Measurements from ENCODE around the gene HABP2. TPM values are rescaled to one million over a fixed set of nuclear protein-coding genes. Genes with fewer than 3 reads are reported as not detected.

The HABP2 gene
- total and polyA plus RNA-seq, 9 of the 15 experiments (the other 6 are each of a cell fraction or from before 2014, with no cell fraction given) = 0.09 TPM; not detected in 8

DNA sequence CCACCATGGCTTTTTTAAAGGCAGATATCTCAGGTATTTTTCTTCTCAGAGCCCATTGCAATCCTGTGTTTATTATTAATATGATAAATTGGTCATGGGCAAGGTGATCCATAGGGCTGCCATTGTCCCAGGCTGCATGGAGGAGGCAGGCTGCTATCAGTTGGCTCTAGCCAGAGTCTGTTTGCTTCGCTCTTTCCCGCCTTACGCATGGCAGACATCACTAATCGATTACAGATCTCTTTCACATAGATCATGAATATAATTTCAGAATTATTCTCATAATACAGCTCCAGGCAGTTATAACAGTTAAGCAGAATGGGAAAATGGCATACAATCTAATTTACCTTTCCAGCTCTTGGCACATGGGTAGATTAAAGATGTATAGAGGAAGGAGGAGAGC, 30.4 kb upstream of the HABP2 start (continued):
- TF ChIP-seq GATAD2A (IDR thresholded peaks at IDR 0.05) = no peak
- TF ChIP-seq CREBBP (IDR thresholded peaks at IDR 0.05; ENCODE audit: low read depth, low read length) = no peak
- TF ChIP-seq ADNP (tag; IDR thresholded peaks at IDR 0.05) = no peak
- no peak for TF ChIP-seq MIER1 (IDR thresholded peaks at IDR 0.05; ENCODE audit: low read depth)
- TF ChIP-seq L3MBTL2 (IDR thresholded peaks at IDR 0.05) = peak; percentile 69
- TF ChIP-seq, protein P1, sequence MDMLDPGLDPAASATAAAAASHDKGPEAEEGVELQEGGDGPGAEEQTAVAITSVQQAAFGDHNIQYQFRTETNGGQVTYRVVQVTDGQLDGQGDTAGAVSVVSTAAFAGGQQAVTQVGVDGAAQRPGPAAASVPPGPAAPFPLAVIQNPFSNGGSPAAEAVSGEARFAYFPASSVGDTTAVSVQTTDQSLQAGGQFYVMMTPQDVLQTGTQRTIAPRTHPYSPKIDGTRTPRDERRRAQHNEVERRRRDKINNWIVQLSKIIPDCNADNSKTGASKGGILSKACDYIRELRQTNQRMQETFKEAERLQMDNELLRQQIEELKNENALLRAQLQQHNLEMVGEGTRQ (CRISPR knock-in tag; IDR thresholded peaks at IDR 0.05) = no peak
- TF ChIP-seq SMAD1 (IDR thresholded peaks at IDR 0.05; ENCODE audit: low read depth, low read length, partially characterized antibody) = no peak
- no peak for TF ChIP-seq MED1 (CRISPR knock-in tag; IDR thresholded peaks at IDR 0.05; ENCODE audit: borderline replicate concordance)
- TF ChIP-seq, protein P2, sequence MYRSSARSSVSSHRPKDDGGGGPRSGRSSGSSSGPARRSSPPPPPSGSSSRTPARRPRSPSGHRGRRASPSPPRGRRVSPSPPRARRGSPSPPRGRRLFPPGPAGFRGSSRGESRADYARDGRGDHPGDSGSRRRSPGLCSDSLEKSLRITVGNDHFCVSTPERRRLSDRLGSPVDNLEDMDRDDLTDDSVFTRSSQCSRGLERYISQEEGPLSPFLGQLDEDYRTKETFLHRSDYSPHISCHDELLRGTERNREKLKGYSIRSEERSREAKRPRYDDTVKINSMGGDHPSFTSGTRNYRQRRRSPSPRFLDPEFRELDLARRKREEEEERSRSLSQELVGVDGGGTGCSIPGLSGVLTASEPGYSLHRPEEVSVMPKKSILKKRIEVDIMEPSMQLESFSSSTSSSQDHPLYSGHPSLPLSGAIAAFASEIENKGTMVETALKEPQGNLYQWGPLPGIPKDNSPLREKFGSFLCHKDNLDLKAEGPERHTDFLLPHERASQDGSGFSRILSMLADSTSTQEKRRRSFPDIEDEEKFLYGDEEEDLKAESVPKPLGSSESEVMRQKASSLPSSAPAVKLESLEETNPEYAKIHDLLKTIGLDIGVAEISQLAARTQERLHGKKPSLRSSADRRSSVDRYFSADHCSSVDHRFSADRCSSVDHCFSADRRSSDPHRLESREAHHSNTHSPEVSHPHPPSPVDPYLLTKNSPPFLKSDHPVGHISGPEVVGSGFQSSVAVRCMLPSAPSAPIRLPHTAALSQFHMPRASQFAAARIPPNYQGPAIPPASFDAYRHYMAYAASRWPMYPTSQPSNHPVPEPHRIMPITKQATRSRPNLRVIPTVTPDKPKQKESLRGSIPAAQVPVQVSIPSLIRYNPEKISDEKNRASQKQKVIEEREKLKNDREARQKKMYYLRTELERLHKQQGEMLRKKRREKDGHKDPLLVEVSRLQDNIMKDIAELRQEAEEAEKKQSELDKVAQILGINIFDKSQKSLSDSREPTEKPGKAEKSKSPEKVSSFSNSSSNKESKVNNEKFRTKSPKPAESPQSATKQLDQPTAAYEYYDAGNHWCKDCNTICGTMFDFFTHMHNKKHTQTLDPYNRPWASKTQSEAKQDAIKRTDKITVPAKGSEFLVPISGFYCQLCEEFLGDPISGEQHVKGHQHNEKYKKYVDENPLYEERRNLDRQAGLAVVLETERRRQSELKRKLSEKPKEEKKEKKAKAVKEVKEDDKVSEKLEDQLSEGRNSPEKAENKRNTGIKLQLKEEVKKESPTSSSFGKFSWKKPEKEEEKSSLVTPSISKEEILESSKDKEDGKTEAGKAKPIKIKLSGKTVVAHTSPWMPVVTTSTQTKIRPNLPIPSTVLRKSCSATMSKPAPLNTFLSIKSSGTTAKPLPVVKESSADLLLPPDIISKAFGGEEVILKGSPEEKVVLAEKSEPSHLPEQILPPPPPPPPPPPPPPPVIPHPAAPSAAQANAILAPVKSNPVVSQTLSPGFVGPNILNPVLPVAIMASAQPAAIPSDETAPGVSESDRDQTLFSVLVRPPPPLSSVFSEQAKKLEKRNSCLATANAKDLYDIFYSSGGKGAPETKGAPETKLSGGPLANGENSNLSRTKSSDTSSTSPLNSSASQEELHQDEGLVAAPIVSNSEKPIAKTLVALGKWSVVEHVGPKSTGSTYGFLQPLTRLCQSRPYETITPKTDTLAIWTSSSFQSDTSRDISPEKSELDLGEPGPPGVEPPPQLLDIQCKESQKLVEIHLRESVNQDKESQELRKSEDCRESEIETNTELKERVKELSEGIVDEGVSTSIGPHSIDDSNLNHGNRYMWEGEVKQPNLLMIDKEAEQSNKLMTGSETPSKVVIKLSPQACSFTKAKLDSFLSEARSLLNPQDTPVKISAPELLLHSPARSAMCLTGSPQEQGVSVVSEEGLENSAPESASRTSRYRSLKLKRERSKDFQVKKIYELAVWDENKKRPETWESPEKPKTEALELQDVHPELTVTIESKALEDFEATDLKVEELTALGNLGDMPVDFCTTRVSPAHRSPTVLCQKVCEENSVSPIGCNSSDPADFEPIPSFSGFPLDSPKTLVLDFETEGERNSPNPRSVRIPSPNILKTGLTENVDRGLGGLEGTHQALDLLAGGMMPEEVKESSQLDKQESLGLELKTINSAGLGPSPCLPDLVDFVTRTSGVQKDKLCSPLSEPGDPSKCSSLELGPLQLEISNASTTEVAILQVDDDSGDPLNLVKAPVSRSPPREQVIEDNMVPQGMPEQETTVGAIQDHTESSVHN (IDR thresholded peaks at IDR 0.05; ENCODE audit: borderline replicate concordance in 1 of 2, low read depth in 1 of 2) = no peak
- TF ChIP-seq, protein P3, sequence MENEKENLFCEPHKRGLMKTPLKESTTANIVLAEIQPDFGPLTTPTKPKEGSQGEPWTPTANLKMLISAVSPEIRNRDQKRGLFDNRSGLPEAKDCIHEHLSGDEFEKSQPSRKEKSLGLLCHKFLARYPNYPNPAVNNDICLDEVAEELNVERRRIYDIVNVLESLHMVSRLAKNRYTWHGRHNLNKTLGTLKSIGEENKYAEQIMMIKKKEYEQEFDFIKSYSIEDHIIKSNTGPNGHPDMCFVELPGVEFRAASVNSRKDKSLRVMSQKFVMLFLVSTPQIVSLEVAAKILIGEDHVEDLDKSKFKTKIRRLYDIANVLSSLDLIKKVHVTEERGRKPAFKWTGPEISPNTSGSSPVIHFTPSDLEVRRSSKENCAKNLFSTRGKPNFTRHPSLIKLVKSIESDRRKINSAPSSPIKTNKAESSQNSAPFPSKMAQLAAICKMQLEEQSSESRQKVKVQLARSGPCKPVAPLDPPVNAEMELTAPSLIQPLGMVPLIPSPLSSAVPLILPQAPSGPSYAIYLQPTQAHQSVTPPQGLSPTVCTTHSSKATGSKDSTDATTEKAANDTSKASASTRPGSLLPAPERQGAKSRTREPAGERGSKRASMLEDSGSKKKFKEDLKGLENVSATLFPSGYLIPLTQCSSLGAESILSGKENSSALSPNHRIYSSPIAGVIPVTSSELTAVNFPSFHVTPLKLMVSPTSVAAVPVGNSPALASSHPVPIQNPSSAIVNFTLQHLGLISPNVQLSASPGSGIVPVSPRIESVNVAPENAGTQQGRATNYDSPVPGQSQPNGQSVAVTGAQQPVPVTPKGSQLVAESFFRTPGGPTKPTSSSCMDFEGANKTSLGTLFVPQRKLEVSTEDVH (IDR thresholded peaks at IDR 0.05; ENCODE audit: low read depth, partially characterized antibody) = peak; percentile 59
- TF ChIP-seq, protein P4, sequence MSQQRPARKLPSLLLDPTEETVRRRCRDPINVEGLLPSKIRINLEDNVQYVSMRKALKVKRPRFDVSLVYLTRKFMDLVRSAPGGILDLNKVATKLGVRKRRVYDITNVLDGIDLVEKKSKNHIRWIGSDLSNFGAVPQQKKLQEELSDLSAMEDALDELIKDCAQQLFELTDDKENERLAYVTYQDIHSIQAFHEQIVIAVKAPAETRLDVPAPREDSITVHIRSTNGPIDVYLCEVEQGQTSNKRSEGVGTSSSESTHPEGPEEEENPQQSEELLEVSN (IDR thresholded peaks at IDR 0.05; ENCODE audit: borderline replicate concordance in 1 of 2, extremely low read depth in 1 of 2, insufficient read depth in 1 of 2, insufficient read length in 1 of 2, low read depth in 1 of 2, low read length in 1 of 2, poor library complexity in 1 of 2, severe bottlenecking in 1 of 2) = peak in 1 of 2 experiments; percentile 87
- no peak for TF ChIP-seq SRSF7 (optimal IDR thresholded peaks at IDR 0.05; ENCODE audit: low read depth, low read length)
- no peak for TF ChIP-seq ZNF274 (IDR thresholded peaks at IDR 0.05; ENCODE audit: borderline replicate concordance, low read depth, low read length)
- TF ChIP-seq, protein P5, sequence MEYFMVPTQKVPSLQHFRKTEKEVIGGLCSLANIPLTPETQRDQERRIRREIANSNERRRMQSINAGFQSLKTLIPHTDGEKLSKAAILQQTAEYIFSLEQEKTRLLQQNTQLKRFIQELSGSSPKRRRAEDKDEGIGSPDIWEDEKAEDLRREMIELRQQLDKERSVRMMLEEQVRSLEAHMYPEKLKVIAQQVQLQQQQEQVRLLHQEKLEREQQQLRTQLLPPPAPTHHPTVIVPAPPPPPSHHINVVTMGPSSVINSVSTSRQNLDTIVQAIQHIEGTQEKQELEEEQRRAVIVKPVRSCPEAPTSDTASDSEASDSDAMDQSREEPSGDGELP (CRISPR knock-in tag; IDR thresholded peaks at IDR 0.05; ENCODE audit: borderline replicate concordance) = no peak
